Activated CD4-positive, alpha-beta T cell treated with anti-CD3 and anti-CD28 coated beads, Interleukin-2, amount 50 U/mL, for 16 hours (primary cell): ENCODE data around the gene COL6A5.
"Not testable (repeated sequence)": the region's sequence is repeated elsewhere in the genome, so short reads cannot be mapped to it uniquely, and the experiment has no call there.

Experiments used
- DNase-seq: peaks from one replicate; pipeline ENCODE4 v3.0.0-alpha.2; 2020

Gene COL6A5

DNA sequence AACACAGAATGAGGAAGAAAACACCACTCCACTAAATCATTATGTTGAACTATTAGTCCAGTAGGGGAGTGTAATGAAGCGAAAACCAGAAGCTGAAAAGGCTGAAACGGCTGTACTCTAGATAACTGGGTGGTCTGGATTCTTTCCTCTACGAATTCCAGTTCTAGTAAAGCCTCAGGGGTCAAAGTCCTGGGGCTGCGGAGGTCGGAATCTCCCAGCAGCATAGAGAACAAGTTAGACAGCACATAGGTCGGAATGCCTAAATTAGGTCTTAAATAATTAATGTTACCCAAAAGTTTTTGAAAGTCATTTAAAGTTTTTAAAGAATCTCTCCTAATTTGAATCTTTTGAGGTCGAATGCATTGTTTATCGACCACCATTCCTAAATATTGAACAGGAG is 102.7 kb downstream of the COL6A5 start:
- DNase-seq: not testable (repeated sequence)

DNA sequence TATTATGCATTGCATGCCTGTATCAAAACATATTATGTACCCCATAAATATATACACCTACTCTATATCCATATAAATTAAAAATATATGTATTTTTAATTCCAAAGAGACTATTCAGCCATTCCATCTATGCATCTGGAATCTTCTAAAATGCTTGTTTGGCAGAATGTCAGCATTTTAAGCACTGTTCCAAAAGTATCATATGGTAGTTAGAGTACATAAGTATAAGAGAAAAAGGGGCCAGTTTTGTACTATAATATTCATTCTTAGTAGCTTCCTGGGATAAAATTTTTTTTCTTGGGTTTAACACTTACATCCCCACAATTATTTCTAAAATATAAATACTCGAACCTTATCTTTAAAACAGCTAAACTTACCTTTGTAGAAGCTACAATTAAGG is 111.1 kb downstream of the COL6A5 start:
- DNase-seq: no peak

DNA sequence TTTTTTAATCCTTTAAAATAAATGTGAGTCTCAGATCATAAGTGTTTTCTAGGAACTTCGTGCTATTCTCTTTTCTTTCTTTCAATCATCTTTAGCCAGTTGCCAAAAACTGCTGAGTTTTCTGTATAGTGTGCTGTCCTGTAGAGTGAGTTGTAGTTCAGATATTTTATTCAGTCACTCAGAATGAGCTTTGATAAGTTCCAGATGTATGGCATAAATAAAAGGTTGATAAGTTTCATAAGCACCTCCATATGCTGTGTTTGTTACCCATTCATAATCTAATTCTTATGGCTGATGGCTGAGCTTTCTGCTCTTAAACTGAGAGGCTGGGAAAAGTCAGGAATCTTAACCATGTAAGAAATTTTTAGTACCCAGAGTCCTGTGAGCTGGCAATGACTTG is 112.2 kb downstream of the COL6A5 start:
- DNase-seq: no peak

DNA sequence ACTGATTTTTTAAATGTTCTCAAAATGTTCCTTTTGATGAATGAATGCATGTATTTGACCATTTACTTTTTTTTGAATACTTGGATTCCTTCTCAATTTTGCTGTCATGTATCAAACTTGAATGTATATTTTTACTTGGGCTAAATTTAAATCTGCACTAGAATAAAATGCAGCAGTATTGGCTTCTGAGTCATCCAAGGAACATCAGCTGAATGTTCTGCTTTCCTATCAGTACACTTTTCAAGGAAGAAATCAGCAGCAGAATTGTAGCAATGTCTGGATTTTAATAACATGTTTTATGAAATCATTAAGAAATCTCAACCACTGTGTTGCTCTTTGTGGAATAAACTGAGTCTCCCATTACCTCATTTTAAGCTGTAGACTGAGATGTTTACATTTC is 114.5 kb downstream of the COL6A5 start:
- DNase-seq: no peak

DNA sequence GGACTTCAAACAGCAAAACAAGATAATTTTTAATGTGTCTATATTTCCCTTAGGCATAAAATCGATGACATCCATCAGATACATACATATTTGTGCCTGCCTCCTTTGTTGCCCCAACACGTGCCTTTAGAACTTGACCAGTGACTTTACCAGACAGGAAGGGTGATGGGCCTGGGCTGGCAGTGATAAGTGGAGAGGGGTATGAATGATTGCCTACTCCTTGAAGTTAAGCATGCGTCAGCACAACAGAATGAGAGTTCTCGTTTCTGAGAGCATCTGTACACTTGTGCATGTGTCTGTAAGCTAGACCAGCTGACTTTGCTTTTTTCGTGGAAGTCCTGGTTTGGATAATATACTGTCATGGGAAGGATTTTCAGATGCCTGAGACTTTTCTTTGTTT is 116.6 kb downstream of the COL6A5 start:
- no peak for DNase-seq

DNA sequence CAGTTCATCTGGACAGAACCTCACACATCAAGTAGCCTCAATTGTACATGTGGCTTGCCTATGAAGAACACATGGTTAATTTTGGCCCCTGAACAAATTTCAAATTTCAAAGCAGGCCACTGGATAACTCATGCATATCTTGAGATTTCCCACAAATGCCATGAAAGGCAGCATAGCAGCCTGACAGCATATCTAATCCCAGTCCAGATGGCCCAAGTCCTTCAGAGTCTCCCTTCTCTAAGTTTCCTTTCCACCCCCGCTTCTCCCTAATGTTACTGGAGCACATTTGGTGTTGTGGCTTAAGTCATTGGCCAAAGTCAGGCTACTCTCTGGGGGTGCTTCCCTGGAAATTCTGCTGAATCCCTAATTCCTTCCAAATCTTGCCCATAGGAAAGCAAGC is 117.7 kb downstream of the COL6A5 start:
- no peak for DNase-seq

DNA sequence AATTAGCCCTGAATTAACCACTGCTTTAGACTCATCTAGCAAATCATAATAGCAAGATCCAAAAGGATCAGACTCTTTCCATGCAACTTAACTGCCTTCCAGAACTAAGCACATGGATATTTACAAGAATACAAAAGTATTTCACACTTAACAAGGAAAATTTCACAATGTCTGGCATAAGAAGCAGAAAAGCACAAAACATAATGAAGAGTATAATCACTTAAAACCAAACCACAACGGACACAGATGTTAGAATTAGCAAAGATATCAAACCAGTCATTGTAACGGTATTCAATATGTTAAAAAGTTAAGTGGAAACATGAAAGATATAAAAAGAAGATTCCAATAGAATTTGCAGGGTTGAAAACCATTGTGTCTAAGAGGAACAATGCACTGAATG is 120.0 kb downstream of the COL6A5 start:
- no peak for DNase-seq

DNA sequence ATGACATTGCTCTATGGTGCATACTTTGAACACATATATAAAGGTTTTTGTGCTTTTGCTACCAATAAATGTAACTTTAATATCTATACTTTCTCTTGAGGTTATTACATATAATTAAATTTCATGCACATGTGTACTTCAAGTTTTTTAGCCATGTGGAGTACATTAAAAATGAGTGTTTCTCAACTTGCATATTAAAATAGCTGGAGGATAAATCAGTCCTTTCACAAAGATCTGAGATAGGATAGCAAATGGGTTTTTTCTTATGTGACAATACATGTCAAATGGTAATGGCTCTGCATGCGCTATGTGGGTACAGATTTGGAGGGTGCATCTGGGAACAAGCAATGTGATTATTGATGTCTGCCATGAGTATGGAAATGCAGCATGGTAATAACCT is 122.8 kb downstream of the COL6A5 start:
- DNase-seq: no peak

DNA sequence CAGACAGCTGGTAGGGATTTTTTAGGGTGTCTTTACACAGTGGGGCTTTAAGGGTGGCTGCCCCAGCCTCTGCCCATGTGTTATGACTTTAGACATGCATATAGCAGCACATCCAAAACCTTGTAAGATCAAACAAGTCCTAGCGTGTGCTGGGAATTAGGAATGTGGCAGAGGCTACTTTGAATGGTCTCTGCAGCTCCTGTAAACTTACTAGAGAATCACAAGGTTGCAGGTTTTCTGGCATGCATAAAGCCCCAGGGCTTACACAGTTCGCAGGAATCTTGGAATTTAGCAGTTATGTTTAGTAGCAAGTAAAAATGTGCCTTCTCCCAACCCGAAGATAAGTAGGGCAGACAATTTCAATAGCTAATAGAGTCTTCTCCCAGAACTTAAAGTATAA is 124.7 kb downstream of the COL6A5 start:
- DNase-seq: no peak

DNA sequence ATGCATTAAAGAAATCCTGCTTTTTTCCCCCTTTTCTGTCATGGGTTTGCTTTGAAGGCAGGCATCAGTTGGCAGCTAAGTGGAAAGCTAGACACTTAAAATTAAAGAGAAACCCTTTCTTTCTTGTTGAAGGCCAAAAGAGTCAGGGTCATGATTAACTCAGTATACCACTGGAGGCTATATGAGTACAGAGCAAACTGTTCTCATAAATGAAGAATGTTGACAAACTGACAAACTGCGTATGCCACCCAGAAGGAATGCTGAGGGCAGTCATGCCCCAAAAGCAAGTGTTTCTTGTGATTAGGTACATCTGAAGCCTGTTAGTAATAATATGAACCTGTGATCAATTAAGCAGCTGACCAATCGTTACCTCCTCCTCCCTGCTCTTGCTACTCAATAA is 127.9 kb downstream of the COL6A5 start:
- DNase-seq: no peak

DNA sequence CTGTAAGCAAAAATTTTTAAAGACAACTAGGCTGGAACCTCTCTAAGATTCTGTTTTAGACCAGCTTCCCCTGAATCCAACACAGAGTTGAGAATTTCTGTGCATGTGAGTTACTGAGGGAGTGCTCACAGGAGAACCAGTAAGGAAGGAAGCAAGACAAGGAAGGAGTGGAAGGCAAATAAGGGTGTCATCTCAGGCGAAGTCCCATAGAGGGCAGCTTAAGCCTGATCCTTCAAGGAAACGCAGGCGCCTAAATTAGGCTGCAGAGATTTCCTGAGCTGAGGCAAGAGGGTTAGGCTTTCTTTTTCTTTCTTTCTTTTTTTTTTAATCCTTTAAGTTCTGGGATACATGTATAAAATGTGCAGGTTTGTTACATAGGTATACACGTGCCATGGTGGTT is 135.3 kb downstream of the COL6A5 start:
- no peak for DNase-seq

DNA sequence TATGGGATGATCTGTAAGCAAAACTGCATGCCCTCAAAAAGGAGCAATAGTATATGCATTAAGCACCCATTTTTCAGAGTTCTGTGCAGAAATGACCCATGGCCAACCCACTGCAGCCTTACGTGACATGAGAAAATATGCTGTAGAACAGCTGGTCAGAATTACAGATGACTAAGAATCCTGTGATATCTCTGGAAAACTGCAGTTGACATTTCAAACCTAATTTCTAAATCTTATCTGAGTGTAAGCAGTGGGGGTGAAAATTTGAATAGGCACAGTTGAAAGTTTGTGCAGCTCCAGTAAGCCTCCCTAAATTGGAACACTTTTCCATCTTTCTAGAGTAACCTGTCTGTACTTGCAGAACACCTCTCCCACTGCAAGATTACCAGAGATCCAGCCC is 142.8 kb downstream of the COL6A5 start:
- DNase-seq: no peak

DNA sequence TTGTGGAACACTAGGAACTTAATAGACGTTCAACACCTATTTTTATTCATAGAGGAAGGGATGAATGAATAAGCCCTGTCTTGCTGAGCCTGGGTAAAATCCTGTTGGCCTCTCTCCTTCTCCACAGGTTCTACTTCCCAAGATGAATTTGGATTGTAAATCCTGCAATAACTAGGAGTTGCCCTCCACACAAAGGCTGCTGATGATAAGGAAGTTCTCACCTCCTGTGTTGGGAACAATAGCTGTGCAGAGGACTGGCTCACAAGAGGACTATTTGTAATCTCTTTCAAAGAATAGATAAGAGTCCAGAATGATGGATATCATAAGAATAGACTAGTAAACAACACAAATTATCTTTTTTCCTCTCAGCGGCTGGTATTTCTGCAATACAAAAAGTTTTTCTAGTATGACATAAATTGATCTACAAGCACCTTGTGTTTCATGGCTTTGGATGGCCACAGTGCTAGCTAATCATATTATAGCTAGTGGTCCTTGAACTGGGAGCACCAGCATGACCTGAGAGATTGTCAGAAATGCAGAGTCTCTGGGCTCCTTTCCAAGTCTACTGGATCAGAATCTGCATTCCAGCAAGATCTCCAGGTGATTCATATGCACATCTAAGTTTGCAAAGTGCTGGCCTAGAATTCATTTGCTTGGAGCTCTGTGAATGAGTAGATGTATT is 143.4 kb downstream of the COL6A5 start:
- DNase-seq: no peak

DNA sequence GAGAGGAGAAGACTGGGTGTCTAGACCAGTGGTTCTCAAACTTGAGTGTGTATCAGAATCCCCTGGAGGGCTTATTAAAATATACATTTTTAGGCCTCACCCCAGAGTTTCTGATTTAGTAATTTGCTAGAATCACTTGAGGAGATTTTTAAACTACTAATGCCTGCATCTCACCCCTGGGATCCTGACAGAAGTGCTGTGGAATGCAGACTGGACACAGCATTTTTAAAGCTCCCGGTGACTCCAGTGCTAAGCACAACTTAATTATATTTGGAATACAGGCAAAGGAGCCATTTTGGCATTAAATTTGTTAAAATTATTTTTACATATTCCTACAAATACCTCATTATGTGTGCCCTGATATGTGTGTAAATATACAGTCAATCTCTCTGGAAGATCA is 144.8 kb downstream of the COL6A5 start:
- DNase-seq: no peak

DNA sequence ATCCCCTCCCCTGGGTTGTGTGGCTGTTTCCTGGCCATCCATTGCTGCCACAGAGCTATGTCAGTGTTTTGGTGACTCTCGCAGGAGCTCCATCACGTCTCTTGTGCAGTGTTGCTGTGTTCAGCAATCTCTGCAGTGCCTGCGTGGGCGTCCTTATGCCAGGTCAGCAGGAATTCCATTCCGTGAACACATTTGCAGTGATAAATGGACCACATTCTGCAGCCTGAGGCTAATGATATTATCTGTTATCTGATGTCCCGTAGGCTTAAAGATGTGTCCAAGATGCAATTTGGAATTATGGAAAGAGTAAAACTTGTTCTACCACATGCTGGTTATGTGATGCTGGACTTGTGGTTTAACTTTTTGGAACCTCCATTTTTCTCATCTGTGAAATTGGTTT is 146.0 kb downstream of the COL6A5 start:
- DNase-seq: no peak

DNA sequence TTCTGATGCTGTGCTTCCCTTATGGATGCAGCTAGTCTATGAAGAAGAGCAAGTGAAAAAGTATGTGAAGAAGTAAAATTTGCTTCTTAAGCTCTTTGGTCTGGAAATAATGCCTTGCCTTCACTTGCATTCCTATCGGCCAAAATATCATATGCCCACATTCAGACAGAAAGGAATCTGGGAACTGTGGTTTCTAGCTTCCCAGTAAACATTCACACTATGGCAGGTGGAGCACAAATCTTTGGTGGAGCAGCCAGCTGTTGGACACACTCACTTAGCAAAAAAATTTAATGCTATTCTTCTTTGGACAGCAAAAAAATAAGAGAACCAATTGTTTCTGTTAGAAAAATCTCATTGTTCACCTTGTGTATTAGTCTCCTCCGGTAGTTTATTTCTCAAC is 159.2 kb downstream of the COL6A5 start:
- DNase-seq: no peak

DNA sequence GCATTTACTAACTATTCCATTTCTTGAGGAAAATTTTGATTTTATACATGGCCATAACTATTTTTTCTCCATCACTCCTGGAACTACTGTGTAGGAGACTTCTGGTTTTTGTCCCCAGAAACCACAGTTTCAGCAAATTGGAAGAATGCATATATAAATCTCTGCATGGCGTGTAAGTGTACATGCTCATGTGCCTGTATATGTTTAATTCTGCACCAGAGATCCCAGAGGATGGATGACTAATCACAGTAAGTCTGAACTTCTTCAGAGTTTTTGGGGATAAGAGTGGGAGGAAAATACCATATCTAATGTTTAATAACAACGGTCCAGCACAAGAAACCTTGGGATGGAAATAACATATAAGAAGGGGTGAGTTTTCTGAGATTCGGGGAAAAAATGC is 160.6 kb downstream of the COL6A5 start:
- DNase-seq: no peak

DNA sequence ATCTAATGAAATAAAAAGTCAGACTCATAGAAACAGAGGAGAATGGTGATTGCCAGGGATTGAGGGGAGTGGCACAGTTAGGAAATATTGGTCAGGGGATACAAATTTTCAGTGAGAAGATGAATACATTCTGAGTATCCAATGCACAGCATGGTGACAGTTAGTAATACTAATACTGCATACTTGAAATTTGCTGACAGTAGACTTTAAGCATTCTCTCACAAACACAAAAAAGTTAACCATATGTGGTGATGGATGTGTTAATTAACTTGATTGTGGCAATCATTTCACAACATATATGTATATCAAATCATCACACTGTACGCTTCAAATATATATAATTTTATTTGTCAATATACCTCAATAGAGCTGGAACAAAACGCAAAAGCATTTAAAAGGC is 162.3 kb downstream of the COL6A5 start:
- DNase-seq: no peak

DNA sequence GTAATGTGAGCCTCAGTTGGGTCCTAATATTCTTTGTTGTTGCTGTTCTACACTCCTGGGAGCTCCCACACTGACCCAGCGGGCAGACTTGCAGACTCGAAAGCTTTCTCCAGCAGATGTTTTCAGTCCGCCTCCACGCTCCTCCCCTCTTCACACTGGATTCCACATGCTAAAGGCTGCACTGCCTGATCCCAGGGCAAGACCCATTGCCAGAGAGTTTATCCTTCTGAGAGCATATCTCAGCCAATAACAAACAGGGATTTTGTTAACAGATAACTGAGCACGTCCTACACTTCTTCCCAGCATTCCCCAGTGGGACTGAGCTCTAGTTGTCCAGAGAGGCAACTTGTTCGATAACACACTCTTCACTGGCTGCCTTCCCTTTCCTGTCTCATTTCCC is 163.5 kb downstream of the COL6A5 start:
- DNase-seq: no peak

DNA sequence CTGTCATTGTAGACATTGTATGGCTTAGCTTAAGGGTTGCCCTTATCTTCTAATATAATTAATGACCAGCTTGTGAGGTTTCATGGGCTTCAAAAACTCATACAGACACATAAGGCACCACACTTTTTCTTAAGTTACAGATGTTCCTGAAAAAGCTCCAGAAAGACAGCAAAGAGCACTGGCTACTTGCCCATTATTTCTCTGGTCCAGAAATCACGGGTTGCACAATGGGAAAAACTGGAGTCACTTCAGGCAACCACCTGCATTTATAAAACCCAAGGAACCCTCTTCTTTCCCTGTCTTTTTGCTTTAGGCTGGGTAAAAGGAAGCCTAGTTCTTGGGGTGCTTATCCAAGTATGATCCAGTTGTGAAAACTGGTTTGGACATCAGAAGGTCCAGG is 169.2 kb downstream of the COL6A5 start:
- DNase-seq: no peak

DNA sequence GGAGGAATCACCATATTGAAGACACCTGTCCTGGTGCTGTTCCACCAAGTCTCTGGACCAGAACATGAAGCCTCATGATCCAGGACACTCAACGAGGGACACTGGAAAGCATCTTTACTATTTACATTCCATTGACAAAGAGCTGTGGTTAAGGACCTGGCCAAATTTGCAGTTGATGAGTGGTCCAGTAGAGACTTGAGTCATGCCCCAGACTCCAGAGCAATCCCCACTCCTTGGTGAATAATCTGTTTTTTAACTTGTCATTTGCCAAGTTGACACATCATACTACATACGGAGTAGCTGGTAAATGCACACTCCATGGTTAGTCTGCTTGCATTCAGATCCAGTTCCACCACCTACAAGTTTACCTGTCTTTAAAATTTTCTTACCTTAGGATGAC is 170.3 kb downstream of the COL6A5 start:
- no peak for DNase-seq

DNA sequence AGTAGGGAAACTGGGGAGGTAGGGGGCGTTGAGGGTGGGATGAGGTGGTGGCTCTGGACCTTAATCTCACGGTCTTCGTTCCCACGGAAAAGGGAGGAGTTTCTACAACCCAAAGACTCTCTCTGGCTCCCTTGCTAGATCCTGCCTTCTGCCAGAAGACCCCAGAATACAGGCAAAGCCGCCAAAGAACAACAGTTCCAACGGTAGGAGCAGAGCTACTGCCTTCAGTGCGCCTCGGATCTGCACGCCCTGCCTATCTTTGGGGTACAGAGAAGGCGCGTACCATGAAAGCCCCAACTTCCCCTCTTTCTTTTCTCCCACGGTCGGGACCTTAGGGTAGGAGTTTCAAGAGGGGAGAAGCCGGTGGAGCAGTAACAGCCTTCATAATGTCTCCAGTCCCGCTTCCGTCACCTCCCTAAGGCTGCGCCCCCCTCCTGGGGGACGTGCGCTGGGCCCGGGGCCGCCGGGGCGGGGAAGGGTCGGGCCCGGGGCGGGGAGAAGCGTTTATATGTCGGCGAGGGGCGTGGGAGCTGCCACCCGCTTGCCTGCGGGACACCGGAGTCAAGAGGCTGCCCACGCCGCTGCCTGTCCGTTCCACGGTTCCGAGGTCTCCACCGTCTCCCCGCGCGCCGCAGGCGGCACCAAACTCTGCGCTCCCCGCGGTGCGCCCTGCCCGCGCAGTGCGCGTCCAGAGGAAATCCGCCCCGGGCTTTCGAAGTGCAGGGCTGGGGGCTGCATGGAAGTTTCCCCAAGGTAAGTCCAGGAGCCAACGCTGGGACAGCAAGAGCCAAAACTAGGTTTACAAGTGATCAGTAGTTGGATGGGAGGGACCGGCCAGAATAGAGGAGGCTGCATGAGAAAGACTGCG is 171.4 kb downstream of the COL6A5 start, which contains the start of gene COL6A6:
Gene COL6A6 (plus strand): TSS at position 533 of the 868 bp plus-strand sequence. CDS start 43,188 bp downstream, outside the sequence.
- no peak for DNase-seq

DNA sequence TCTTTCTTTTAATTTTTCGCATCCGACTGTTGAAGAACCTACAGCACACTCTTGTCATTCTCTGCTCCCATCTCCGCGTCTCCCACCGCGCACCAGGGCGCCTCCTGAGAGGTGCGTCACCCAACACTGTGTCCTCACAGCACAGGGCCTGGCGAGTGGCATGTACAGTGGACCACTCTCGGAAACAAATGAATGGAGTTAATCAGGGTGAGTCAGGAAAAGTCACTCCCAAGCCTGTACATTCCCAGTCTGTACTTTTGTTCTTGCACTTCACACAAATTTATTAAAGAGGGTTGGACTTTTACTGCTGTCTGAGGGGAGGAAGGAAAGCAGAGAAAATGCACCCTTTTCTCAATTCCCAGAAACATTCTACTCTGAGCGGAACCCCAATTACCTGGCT is 172.1 kb downstream of the COL6A5 start:
- no peak for DNase-seq

DNA sequence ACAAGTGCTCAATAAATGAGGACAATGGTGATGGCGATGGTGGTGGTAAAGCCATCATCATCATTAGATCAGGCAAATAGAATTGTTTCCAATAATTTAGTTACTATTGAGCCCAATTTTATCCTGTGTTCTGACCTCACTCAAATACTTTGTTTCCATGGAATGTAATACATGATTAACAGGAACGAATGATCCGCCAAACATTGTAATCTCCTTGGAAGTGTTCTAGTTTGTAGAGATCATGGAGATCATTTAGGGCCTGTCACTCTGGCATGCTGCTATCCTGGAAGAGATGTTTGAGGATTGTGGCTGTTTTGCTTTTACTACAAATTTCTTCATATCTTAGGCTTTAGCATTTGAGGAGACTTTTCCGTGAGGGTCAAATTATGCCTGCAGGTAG is 174.3 kb downstream of the COL6A5 start:
- DNase-seq: no peak

DNA sequence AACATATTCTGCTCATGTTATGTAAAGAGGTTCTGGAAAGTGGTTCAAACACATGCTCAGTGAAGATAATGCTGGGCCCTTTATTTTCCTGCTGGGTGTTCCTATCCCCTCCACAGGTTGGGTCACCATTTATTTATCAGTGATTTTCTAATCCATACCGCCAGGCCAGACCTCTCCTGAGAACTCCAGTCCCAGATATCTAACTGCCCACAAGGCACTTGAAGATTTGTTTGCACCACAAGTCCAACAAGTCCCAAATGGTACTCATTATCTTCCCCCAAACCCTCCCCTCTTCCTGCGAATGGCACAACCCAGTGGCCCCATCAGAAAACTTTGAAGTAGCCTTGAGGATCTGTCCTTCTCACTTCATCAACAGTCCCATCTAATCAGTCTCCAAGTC is 176.9 kb downstream of the COL6A5 start:
- no peak for DNase-seq
